Breast epithelium (tissue), 3 donors: ENCODE results near the gene TRPM7.

Experiments used
- POLR2A ChIP-seq: fragments of 450-650 bp; IDR thresholded peaks from one replicate; pipeline ENCODE4 v1.6.1; 2016; ENCODE audit warnings: antibody characterized with exemption, mild to moderate bottlenecking, moderate library complexity
- POLR2AphosphoS5 ChIP-seq, 3 donors: sonication (generic); formaldehyde crosslinking; IDR thresholded peaks; one replicate each; pipeline ENCODE4 v1.6.1; 2017; ENCODE audit warnings: antibody characterized with exemption in 3 of 3
- TF ChIP-seq, protein P1 (sequence below), 3 donors: fragments of 450-650 bp; IDR thresholded peaks; one replicate each; pipeline ENCODE4 v1.5.1; 2016 to 2017; ENCODE audit warnings: antibody characterized with exemption in 3 of 3, mild to moderate bottlenecking in 3 of 3, moderate library complexity in 3 of 3

DNA sequence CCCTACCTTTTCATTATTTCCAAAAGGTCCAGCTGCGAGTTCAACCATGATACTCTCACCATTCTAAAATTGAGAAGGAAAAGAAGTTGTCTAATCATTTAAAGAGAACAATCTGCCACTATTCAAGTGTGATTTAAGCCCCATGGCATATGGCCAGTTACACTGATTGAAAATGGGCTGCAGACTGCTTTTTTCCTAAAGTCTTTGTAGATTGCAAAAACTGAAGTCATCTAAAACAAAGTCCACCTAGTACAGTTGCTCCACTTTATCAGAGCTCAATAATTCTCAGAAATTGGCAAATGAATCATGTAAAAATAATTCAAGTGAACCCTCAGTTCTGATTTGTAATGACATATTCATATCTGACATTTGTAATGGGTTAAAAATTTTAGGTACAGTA, 39.7 kb upstream of the TRPM7 start:
- TF ChIP-seq, protein P1, sequence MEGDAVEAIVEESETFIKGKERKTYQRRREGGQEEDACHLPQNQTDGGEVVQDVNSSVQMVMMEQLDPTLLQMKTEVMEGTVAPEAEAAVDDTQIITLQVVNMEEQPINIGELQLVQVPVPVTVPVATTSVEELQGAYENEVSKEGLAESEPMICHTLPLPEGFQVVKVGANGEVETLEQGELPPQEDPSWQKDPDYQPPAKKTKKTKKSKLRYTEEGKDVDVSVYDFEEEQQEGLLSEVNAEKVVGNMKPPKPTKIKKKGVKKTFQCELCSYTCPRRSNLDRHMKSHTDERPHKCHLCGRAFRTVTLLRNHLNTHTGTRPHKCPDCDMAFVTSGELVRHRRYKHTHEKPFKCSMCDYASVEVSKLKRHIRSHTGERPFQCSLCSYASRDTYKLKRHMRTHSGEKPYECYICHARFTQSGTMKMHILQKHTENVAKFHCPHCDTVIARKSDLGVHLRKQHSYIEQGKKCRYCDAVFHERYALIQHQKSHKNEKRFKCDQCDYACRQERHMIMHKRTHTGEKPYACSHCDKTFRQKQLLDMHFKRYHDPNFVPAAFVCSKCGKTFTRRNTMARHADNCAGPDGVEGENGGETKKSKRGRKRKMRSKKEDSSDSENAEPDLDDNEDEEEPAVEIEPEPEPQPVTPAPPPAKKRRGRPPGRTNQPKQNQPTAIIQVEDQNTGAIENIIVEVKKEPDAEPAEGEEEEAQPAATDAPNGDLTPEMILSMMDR (IDR thresholded peaks at IDR 0.05), result no peak
- TF ChIP-seq POLR2AphosphoS5 (IDR thresholded peaks at IDR 0.05), result no peak
- TF ChIP-seq POLR2A, result no peak
